Measurements from ENCODE around the gene CD4.

CD4 gene

GRCh38 chr12:6852651-6853354 is 63.5 kb downstream of the CD4 start (continued):
- TF ChIP-seq ZNF184 (tag by site-specific recombination; IDR thresholded peaks at IDR 0.05): no peak
- TF ChIP-seq ZNF266 (tag by site-specific recombination; IDR thresholded peaks at IDR 0.05; ENCODE audit: low read depth): no peak
- no peak for TF ChIP-seq ZNF221 (tag by site-specific recombination; IDR thresholded peaks at IDR 0.05; ENCODE audit: borderline replicate concordance)
- no peak for TF ChIP-seq ZNF645 (tag by site-specific recombination; IDR thresholded peaks at IDR 0.05)
- TF ChIP-seq ZIC2 (tag by site-specific recombination; IDR thresholded peaks at IDR 0.05): no peak; the same call in 1 of the 2 replicates

DNA sequence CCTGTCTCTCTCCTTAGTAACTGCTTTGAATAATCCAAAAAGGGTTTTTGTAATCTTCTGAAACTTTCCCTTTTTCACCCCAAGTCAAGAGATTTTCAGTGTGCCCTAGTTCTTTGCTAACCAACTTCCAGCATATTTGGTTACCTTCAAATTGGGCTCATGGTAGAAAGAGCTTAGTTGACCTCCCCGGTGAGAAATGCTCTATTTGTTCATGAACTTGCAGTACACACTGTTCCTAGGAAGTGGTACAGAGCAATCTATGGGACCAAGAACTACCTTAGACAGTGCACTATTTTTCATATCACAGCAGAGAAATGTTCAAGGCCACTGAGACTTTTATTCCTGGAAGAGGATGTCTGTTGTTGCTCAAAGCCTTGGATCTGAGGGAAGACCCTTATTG is 64.3 kb downstream of the CD4 start:
- Histone ChIP-seq H3K36me3 (ENCODE audit: control insufficient read depth in 2 of 2, insufficient read depth in 1 of 2, low read length in 2 of 2) (peaks cover 23 to 66% of the 10 kb centered on the region in 2 experiments), H3K4me1 (ENCODE audit: control insufficient read depth, insufficient read depth, low read length) (peaks cover 11% of the 10 kb centered on the region), H3K9me3 (ENCODE audit: control insufficient read depth, insufficient read depth, low read depth, low read length) (no peaks in the 10 kb centered on the region), H3K27ac (ENCODE audit: extremely low read depth, low read depth, low read length) (no peak overlapping the region), H3K4me3 (ENCODE audit: low read depth, low read length) (no peak overlapping the region)
- POLR2A ChIA-PET: interaction anchor here (2.9 to 7.1 kb wide), 4 partner anchors 12 to 24 kb away, joined by 55 to 183 read pairs (median 75); partner anchors contain the start of genes GNB3, P3H3, SPSB2 and TPI1
- no peak for TF ChIP-seq YY2 (tag by site-specific recombination; IDR thresholded peaks at IDR 0.05)
- TF ChIP-seq ZNF623 (tag by site-specific recombination; IDR thresholded peaks at IDR 0.05): no peak
- TF ChIP-seq SP7 (tag by site-specific recombination; IDR thresholded peaks at IDR 0.05): no peak
- no peak for TF ChIP-seq ZNF561 (tag by site-specific recombination; IDR thresholded peaks at IDR 0.05; ENCODE audit: borderline replicate concordance)
- no peak for TF ChIP-seq KLF10 (tag by site-specific recombination; IDR thresholded peaks at IDR 0.05)
- no peak for TF ChIP-seq ZNF362 (tag by site-specific recombination; IDR thresholded peaks at IDR 0.05)
- TF ChIP-seq ZNF266 (tag by site-specific recombination; IDR thresholded peaks at IDR 0.05; ENCODE audit: low read depth): no peak
- no peak for TF ChIP-seq OSR2 (tag by site-specific recombination; IDR thresholded peaks at IDR 0.05)
- TF ChIP-seq HOXC10 (CRISPR knock-in tag; IDR thresholded peaks at IDR 0.05): no peak
- no peak for TF ChIP-seq SP3 (tag by site-specific recombination; IDR thresholded peaks at IDR 0.05)
- TF ChIP-seq ZNF23 (tag by site-specific recombination; IDR thresholded peaks at IDR 0.05; ENCODE audit: borderline replicate concordance): no peak
- TF ChIP-seq ZNF140 (tag by site-specific recombination; IDR thresholded peaks at IDR 0.05): no peak
- TF ChIP-seq ZNF174 (tag by site-specific recombination; IDR thresholded peaks at IDR 0.05): no peak
- TF ChIP-seq ZNF544 (tag by site-specific recombination; IDR thresholded peaks at IDR 0.05): no peak
- TF ChIP-seq ZNF658 (tag by site-specific recombination; IDR thresholded peaks at IDR 0.05): no peak
- TF ChIP-seq PBX3 (CRISPR knock-in tag; IDR thresholded peaks at IDR 0.05): no peak
- CTCF ChIA-PET: interaction anchor here (0.6 to 8.4 kb wide), 7 partner anchors 11 to 382 kb away, joined by 3 to 71 read pairs (median 5); partner anchors contain the start of gene SPSB2

- H3K27ac ChIP-seq (ENCODE audit: extremely low read depth, low read depth, low read length): no peak overlapping the region
- CTCF ChIA-PET: interaction anchor here (0.6 to 8.4 kb wide), 5 partner anchors 17 to 383 kb away, joined by 3 to 71 read pairs (median 5); partner anchors contain the start of genes MLF2 and SPSB2
- TF ChIP-seq, protein P1, sequence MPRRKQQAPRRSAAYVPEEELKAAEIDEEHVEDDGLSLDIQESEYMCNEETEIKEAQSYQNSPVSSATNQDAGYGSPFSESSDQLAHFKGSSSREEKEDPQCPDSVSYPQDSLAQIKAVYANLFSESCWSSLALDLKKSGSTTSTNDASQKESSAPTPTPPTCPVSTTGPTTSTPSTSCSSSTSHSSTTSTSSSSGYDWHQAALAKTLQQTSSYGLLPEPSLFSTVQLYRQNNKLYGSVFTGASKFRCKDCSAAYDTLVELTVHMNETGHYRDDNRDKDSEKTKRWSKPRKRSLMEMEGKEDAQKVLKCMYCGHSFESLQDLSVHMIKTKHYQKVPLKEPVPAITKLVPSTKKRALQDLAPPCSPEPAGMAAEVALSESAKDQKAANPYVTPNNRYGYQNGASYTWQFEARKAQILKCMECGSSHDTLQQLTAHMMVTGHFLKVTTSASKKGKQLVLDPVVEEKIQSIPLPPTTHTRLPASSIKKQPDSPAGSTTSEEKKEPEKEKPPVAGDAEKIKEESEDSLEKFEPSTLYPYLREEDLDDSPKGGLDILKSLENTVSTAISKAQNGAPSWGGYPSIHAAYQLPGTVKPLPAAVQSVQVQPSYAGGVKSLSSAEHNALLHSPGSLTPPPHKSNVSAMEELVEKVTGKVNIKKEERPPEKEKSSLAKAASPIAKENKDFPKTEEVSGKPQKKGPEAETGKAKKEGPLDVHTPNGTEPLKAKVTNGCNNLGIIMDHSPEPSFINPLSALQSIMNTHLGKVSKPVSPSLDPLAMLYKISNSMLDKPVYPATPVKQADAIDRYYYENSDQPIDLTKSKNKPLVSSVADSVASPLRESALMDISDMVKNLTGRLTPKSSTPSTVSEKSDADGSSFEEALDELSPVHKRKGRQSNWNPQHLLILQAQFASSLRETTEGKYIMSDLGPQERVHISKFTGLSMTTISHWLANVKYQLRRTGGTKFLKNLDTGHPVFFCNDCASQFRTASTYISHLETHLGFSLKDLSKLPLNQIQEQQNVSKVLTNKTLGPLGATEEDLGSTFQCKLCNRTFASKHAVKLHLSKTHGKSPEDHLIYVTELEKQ (tag by site-specific recombination; IDR thresholded peaks at IDR 0.05; ENCODE audit: borderline replicate concordance): no peak
- TF ChIP-seq ZNF521 (tag by site-specific recombination; IDR thresholded peaks at IDR 0.05) (no peak), ZNF426 (tag by site-specific recombination; IDR thresholded peaks at IDR 0.05) (no peak), ZNF792 (tag by site-specific recombination; IDR thresholded peaks at IDR 0.05) (no peak), ZNF843 (tag by site-specific recombination; IDR thresholded peaks at IDR 0.05) (no peak)
- TF ChIP-seq, protein P2, sequence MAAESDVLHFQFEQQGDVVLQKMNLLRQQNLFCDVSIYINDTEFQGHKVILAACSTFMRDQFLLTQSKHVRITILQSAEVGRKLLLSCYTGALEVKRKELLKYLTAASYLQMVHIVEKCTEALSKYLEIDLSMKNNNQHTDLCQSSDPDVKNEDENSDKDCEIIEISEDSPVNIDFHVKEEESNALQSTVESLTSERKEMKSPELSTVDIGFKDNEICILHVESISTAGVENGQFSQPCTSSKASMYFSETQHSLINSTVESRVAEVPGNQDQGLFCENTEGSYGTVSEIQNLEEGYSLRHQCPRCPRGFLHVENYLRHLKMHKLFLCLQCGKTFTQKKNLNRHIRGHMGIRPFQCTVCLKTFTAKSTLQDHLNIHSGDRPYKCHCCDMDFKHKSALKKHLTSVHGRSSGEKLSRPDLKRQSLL (tag by site-specific recombination; IDR thresholded peaks at IDR 0.05): no peak
Observed at GRCh38 chr12:6854036-6854435, 64.7 kb downstream of the CD4 start.

More at GRCh38 chr12:6854036-6854435, 64.7 kb downstream of the CD4 start:
- peaks cover 11% of the 10 kb centered on the region for H3K4me1 ChIP-seq (ENCODE audit: control insufficient read depth, insufficient read depth, low read length)
- POLR2A ChIA-PET: interaction anchor here (3.5 to 7.1 kb wide), 3 partner anchors 12 to 18 kb away, joined by 62 to 183 read pairs (median 88); partner anchors contain the start of genes GNB3, SPSB2 and TPI1
- H3K4me3 ChIP-seq (ENCODE audit: low read depth, low read length): no peak overlapping the region
- H3K9me3 ChIP-seq (ENCODE audit: control insufficient read depth, insufficient read depth, low read depth, low read length): no peaks in the 10 kb centered on the region
- peaks cover 23 to 66% of the 10 kb centered on the region in 2 experiments for H3K36me3 ChIP-seq (ENCODE audit: control insufficient read depth in 2 of 2, insufficient read depth in 1 of 2, low read length in 2 of 2)
